DMS114 treated with DMSO at 0.1 percent for 48 hours (cell line): ENCODE data around the gene RARB.

ENCODE experiments used
- DNase-seq: peaks from one replicate; lab custom pipeline; 2025; ENCODE audit not compliant: unreplicated experiment; lab: John Stamatoyannopoulos, UW

Gene RARB

DNA sequence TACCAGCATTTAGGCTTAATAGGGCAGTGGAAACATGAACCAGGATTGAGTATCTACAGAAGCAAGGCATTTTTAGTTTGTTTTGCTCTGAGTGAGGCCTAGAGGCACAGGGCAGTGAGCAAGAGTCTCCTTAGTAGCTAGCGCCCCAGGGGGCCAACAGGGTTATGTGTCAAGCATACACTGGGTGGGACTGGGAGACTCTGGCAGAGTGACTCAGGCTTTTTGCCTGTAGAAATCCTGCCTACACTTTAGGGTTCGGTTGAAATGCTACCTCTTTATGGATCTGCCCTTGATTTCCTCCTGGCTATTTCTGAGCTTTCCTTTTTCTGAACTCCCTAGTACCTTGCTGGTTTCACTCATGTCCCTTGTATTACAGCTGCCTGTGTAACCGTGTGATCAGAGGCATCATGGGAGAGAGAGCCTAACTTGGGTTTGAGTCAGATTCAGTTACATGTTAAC, 164.5 kb downstream of the RARB start:
- no peak for DNase-seq

- no peak for DNase-seq
Observed at GRCh38 chr3:25593001-25593400, 164.9 kb downstream of the RARB start.

DNA sequence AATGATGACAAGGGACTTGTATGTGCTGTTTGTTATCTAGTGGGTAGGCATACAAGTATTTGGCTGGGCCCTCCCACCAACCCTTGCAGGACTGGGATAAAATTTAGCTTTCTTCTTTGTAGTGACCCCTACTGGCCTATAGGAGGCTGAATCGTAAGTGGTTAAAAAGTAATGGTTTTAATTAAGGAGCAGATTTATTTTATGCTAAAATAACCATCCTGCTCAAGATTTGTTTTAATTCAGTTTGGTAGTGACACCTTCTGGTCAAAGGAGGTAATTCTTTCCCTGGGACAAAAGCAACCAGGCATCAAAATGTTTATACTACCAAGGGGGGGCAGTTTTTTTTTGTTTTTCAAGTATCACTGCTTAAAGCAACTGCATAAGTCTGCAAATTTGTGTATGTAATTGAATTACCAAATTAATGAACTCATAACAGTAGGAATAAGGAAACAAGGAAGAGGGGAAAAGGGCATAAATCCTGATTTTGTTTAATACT, 166.0 kb downstream of the RARB start:
- DNase-seq, result peak; percentile 32

DNA sequence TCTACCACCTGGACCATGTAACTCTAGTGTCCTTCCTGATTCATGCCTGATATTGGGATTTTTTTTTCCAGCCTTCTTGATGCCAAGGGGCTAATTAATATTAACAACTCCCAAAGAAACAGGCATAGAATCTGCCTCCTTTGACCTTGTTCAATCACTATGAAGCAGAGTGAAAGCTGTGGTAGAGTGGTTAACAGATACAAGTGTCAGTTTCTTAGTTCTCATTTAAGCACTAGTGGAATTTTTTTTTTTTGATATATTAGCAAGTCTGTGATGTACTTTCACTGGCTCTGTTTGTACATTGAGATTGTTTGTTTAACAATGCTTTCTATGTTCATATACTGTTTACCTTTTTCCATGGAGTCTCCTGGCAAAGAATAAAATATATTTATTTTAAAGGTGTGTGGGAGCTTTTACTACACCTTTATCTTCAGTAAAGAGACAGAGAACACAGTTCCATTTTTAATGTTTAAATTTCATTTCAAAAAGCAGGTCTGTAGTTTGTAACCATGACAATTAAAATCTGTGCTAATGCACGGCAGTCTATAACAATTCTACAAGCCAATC, 169.6 kb downstream of the RARB start:
- no peak for DNase-seq

- no peak for DNase-seq
Observed at GRCh38 chr3:25603703-25604102, 175.6 kb downstream of the RARB start.

DNA sequence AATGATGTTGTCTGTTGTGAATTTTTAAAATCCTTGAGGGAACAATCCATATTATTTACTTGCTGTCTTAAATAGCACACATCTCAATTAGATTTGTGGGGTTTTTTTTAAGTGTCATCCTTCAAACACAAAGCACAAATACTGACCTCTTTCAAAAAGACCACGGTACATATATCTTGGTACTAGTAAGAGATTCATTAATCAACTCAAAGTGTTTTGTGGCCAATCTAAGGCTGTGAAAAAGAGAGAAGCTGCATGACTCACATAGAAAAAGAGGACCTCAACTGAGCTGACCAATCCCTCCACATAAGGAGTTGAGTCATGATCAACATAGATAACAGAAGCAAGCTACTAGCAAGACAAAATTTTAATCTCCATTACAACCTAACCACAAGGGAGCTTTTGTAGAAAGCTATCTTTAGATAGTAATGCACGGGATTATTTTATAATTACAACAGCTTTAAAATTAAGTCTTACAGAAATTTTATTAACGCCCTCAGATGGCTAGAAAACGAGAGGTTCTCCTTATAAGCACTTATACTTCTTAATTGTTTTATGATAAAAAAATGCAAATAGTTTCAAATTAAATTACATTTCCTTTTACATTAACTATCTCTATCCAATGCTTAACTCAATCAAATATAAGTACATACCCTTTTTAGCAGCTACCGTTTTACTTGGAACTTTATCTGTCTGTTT, 176.2 kb downstream of the RARB start:
- DNase-seq, result no peak

GRCh38 chr3:25610167-25610566, 182.1 kb downstream of the RARB start:
- no peak for DNase-seq

GRCh38 chr3:25610779-25611178, 182.7 kb downstream of the RARB start:
- DNase-seq, result no peak

DNA sequence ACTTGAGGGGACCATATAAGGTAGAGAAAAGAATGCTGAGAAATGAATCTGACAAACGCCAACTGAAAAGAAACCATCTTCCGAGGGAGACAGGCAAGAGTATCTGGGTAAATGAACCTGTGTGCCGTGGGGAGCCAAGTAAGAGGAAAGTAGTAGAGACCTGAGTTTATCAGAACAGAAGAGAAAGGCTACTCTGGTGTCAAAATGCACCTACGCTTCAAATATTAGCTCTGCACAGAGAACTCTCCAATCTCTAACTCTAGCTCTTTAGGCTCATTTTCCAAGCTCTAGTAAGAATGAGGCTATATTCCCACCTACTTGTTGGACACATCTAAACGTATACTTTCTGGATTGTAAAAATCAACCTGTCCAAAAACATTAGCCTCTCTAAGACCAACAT, 183.1 kb downstream of the RARB start:
- DNase-seq, result no peak

GRCh38 chr3:25618028-25618427, 190.0 kb downstream of the RARB start:
- no peak for DNase-seq

DNA sequence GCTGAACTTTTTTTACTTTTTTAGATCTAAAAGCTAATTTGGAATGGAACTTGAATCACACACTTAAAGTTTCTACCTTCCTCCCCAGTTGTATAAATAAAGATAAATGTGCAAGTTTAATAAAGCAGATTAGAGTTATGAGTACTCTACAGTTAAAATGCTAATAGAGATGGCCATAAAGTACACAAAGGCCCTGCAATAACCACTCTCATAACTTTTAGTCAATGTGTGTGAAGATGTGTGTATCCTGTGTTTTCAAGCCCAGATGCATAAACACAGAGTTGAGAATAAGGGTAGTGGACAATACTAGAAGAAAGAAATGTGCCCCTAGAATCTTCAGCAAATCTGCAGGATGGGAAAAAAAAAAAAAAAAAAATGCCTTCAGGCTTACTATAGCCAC, 191.3 kb downstream of the RARB start:
- DNase-seq, result no peak

DNA sequence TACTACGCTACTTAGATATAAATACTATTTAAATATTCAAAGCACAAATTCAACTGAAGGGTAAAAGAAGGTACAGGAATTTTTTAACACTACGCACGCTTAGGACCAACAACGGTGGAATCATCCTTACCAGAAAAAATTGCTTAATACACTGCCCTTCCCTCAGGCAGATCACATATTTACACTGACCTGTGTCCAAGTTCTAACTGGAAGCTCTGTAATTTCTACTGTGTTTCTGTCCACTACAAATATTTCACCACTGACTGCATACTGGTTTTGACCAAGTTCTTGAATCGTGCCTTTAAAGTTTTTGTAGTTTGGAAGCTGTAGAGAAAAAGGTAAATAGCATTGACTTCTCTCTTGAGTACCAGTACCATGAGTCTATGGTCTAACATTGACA, 192.4 kb downstream of the RARB start:
- DNase-seq, result no peak

DNA sequence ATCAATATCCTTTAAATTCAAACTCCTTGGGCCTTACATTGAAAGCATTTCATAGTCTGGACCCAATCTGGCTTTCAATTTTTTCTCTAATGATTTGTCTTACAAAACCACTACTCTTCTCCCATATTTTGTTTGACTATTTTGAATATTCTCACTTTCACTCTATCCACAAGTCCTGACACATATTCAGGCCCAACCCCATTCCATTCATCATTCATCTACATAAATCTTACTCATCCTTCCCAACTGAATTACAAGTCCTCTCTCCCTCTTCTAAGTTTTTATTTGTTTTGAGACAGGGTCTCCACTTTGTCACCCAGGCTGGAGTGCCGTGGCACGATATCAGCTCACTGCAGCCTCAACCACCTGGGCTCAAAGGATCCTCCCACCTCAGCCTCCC, 193.0 kb downstream of the RARB start:
- DNase-seq, result no peak

DNA sequence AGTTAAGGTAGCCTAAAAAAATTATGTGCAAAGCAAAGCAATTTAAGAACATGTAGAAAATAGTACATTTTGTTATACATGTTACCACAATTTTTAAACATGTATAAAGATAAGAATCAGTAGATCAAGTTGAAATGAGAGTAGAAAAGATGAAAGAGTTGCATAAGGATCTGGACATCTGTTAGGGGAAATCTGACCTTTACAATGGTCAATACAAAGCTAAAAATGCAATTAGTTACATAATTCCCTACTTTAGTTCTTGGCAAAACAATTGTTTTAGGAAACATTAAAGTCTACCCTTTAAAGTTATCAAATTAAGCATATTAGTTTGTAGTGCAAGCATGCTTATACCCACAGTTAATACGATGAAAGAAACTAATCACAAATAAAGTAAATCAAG, 203.9 kb downstream of the RARB start:
- no peak for DNase-seq

- no peak for DNase-seq
Observed at GRCh38 chr3:25633919-25634318, 205.9 kb downstream of the RARB start.

GRCh38 chr3:25635038-25635437, 207.0 kb downstream of the RARB start:
- no peak for DNase-seq
